Pulmonary artery endothelial cell (primary cell): Measurements from ENCODE around the gene NRIP1. TPM values are rescaled to one million over a fixed set of nuclear protein-coding genes. Genes with fewer than 3 reads are reported as not detected.
A peak's percentile ranks its signal among the peaks of the same experiment; 100 is the strongest.

Source experiments
- DNase-seq: peaks from one replicate; pipeline ENCODE4 v3.0.0-alpha.2; 2011; ENCODE audit warnings: low read depth, low spot score
- total RNA-seq: library from RNA; depleted of rRNA; stranded (reverse); fragments of >200 nt; gene quantifications from 2 replicates; pipeline ENCODE4 v1.2.3, GENCODE V29; 2014

Gene NRIP1, protein sequence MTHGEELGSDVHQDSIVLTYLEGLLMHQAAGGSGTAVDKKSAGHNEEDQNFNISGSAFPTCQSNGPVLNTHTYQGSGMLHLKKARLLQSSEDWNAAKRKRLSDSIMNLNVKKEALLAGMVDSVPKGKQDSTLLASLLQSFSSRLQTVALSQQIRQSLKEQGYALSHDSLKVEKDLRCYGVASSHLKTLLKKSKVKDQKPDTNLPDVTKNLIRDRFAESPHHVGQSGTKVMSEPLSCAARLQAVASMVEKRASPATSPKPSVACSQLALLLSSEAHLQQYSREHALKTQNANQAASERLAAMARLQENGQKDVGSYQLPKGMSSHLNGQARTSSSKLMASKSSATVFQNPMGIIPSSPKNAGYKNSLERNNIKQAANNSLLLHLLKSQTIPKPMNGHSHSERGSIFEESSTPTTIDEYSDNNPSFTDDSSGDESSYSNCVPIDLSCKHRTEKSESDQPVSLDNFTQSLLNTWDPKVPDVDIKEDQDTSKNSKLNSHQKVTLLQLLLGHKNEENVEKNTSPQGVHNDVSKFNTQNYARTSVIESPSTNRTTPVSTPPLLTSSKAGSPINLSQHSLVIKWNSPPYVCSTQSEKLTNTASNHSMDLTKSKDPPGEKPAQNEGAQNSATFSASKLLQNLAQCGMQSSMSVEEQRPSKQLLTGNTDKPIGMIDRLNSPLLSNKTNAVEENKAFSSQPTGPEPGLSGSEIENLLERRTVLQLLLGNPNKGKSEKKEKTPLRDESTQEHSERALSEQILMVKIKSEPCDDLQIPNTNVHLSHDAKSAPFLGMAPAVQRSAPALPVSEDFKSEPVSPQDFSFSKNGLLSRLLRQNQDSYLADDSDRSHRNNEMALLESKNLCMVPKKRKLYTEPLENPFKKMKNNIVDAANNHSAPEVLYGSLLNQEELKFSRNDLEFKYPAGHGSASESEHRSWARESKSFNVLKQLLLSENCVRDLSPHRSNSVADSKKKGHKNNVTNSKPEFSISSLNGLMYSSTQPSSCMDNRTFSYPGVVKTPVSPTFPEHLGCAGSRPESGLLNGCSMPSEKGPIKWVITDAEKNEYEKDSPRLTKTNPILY (N-terminal part only)
- 30.7 and 39.5 TPM in 2 replicates for total RNA-seq

- DNase-seq, result peak; percentile 61
Observed at GRCh38 chr21:15064576-15065391, at the start of gene NRIP1. TSS of gene NRIP1 (minus strand) at chr21:15065000. CDS start at chr21:14968192, 96,808 bp downstream.

GRCh38 chr21:15112858-15113257 is 48.1 kb upstream of the NRIP1 start:
- DNase-seq, result no peak

- no peak for DNase-seq
Observed at GRCh38 chr21:15108801-15109200, 44.0 kb upstream of the NRIP1 start.

- DNase-seq, result no peak
Observed at GRCh38 chr21:15104470-15104869, 39.7 kb upstream of the NRIP1 start.

DNA sequence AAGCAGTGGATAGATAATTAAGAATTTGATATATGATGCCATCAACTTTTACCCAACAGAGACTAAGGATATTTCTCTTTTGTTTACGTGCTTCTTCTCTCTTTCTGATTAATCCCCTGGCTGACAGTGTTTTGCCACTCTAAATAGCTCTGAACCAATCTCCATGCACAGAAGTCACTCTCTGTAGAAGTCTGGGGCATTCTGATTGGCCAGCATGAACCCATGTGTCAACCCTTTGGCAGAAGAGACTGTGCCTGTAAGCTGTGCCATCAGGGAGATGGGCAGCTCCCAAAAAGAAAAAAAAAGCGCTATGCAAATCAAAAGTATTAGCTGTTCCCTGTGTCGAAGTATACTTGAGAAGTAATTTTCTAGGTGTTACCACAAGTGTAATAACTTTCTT is 34.1 kb upstream of the NRIP1 start:
- no peak for DNase-seq

DNA sequence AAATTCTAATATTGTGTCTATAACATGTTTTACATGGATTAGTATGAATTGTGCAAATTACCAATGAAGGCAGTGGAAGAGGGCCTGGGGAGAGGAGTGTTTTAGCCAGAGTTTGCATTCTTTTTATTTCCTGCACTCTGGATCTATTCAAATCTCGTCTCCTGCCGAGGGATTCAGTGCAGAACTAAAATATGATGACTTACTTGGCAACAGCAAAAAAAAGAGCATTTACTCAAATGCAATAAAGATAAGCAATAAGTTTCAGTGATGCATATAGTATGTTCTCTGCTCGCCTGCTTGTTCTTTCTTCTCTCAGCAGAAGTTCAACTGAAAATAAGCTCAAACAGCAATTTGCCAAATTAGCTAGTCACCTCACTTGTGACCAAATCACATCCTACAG is 33.4 kb upstream of the NRIP1 start:
- DNase-seq, result no peak

GRCh38 chr21:15097580-15097979 is 32.8 kb upstream of the NRIP1 start:
- no peak for DNase-seq

- DNase-seq, result no peak
Observed at GRCh38 chr21:15096146-15096545, 31.3 kb upstream of the NRIP1 start.

DNA sequence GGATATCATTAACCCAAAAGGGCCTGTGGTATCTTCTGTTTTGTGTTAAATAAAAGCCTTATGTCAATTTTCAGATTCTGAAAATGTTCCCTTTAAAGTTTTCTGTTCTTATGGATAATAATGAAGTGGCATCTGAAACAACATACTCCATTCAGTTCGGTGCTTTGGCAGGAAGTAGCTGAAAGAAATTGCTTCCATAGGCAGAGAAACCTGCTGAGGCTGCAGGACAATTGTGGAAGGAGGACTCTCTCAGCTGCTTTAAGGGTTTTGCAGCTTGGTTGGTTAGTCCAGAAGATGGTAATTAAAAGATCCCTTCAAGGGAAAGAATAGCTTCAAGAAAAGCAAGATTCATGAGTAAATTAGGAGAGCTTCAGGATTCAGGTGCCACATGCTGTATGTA is 30.5 kb upstream of the NRIP1 start:
- no peak for DNase-seq

DNA sequence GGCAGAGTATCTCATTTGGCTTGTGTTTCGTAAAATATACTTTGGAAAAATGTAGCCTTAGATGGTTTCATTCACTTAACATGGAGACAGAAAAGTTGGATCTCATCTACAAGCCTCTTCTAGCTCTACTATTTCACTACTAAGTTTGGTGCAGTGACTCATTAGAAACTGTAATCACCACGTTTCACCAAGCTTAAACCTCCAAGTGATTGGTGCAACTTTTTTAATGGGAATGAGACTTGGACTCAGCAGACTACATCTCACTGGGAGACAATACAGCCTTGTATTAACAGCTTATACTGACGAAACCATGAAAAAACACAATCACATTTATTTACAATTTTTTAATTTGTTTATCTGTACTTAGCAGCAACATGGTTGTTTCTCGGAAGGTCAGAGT is 29.9 kb upstream of the NRIP1 start:
- DNase-seq, result no peak

GRCh38 chr21:15093216-15093615 is 28.4 kb upstream of the NRIP1 start:
- DNase-seq, result no peak

DNA sequence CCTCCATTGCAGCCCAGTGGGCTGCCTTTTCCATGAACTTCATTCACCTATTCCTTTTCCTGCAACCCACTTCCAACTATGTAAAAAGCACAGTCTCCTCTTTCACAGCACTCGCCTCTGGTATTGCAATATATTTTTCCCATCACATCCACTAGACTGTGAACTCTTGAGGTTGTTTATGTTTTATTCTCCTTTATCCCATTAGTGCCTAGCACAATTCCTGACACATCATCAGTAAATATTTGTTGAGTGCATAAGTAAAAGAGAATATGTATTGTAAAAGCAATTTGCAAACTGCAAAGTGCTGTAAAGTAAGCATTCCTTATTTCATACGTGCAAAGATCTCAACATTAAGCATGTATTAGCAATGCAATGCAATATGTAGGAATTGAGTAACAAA is 27.9 kb upstream of the NRIP1 start:
- DNase-seq, result no peak

- DNase-seq, result no peak
Observed at GRCh38 chr21:15090390-15090789, 25.6 kb upstream of the NRIP1 start.

GRCh38 chr21:15088488-15088887 is 23.7 kb upstream of the NRIP1 start:
- no peak for DNase-seq

DNA sequence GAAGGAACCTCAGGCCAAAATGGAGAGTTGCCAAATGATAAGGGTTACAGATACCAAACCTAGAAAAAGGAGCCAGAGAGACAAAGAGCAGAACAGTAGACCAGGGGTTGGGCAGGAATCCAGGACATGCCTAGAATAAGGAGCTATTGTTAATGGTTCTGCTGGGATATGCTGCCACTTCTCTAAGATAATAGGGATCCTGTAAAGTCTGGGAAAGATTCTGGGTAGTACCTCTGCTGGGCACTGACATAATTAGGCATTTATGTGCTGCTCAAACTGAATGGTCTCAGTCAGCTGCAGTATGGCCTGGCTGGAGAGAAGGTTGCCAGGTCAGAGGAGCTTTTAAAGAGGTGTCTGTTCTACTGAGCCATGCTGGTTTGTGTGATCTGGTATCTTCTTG is 19.9 kb upstream of the NRIP1 start:
- DNase-seq, result no peak

- no peak for DNase-seq
Observed at GRCh38 chr21:15080526-15080925, 15.7 kb upstream of the NRIP1 start.

DNA sequence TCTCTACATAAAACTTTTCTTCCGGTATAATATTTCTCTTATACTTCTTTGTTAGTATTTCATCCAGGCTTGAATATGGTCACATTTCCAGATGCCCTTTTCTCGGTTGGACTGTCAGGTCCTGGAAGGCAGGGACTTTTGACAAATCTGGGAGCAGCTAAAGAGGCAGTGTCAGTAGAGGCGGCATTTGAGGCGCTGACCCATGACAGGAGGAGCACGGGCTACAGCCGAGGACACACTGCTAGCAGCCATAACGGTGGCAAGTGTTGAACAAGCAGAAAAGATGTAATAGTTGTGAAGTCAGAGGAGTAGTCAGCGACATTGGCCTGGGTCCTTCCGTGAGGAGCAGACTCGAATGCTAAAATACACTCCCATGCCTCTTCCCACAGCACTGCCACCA is 14.5 kb upstream of the NRIP1 start:
- no peak for DNase-seq

GRCh38 chr21:15078180-15078579 is 13.4 kb upstream of the NRIP1 start:
- no peak for DNase-seq

DNA sequence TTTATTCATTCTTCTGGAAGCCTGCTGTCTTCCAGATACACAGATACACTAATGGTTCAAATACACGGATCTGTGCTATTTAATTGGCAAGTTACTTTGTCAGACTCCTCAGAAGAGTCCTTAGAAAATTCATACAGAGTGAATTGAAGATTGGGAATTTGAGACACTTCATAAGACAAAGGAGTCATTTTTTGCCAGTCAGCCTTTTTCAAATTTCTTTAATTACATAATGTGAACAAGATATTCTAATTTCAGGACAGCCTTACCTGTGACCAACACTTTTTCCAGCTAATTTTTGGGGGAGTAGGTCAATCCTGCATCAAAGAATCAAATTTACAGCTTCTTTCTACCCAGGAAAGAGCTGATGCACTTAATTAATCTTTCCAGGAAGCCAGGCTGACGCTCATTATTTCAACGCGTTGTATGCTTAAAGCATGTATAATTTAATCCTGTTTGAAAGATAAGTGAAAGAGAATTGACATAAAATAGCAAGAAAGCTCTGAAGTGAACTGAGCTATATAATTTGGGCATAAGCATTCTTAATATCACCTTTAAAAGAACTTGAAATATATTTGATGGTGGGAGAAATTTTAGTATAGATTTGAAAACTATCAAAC is 12.8 kb upstream of the NRIP1 start:
- no peak for DNase-seq

DNA sequence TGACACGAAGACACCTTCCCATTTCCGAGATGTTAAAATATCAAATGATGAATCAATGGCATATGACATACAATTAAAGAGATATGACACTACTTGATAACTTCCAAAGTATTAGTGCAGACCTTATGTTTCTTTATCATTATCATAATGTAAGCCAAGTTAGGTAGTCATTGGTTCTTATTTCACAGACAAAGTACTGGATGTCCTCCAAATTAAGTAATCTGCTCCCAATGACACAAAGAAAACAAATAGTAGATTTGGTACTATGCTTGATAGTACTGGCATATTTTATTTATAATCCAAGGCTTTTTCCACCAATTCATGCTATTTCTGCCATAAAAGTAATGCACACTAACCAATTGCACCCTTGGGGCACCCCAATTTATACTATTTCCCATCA is 11.9 kb upstream of the NRIP1 start:
- DNase-seq, result no peak

- DNase-seq, result no peak
Observed at GRCh38 chr21:15071009-15071408, 6.2 kb upstream of the NRIP1 start.
